GM23248 (cell line): Measurements from ENCODE around the gene PRICKLE3. TPM values are rescaled to one million over a fixed set of nuclear protein-coding genes. Genes with fewer than 3 reads are reported as not detected.

Experiments
- DNase-seq: peaks from one replicate; pipeline ENCODE4 v3.0.0-alpha.2; 2015
- H2AFZ ChIP-seq: fragments of 200-600 bp; sonication (generic); 2 replicates; pipeline ENCODE4 v1.6.1; 2016; ENCODE audit warnings: antibody characterized with exemption
- H3F3A ChIP-seq: fragments of 200-600 bp; sonication (generic); 2 replicates; pipeline ENCODE4 v1.6.1; 2016; ENCODE audit warnings: mild to moderate bottlenecking, antibody characterized with exemption, mixed run types; ENCODE audit not compliant: insufficient read depth
- H3K27ac ChIP-seq: fragments of 200-600 bp; sonication (generic); 2 replicates; pipeline ENCODE4 v1.5.1; 2016; ENCODE audit warnings: mild to moderate bottlenecking
- H3K27me3 ChIP-seq: fragments of 200-600 bp; sonication (generic); replicated peaks from 2 replicates; pipeline ENCODE4 v1.6.1; 2016; ENCODE audit warnings: mild to moderate bottlenecking; ENCODE audit not compliant: insufficient read depth
- H3K36me3 ChIP-seq: fragments of 200-600 bp; sonication (generic); 2 replicates; pipeline ENCODE4 v1.6.1; 2016; ENCODE audit warnings: low read depth, mild to moderate bottlenecking
- H3K4me1 ChIP-seq: fragments of 200-600 bp; sonication (generic); 2 replicates; pipeline ENCODE4 v1.6.1; 2016; ENCODE audit warnings: mild to moderate bottlenecking; ENCODE audit not compliant: insufficient read depth
- H3K4me2 ChIP-seq: fragments of 200-600 bp; sonication (generic); one replicate; pipeline ENCODE4 v1.6.1; 2016; ENCODE audit warnings: mild to moderate bottlenecking; ENCODE audit not compliant: unreplicated experiment
- H3K4me3 ChIP-seq: fragments of 200-600 bp; sonication (generic); 2 replicates; pipeline ENCODE4 v1.5.1; 2016; ENCODE audit warnings: mild to moderate bottlenecking
- H3K79me2 ChIP-seq: fragments of 200-600 bp; sonication (generic); 2 replicates; pipeline ENCODE4 v1.6.1; 2016; ENCODE audit warnings: mild to moderate bottlenecking; ENCODE audit not compliant: insufficient read depth
- H3K9ac ChIP-seq: fragments of 200-600 bp; sonication (generic); 2 replicates; pipeline ENCODE4 v1.6.1; 2016; ENCODE audit warnings: mild to moderate bottlenecking
- H3K9me2 ChIP-seq: fragments of 200-600 bp; sonication (generic); 2 replicates; pipeline ENCODE4 v1.6.1; 2016; ENCODE audit warnings: mixed run types, mild to moderate bottlenecking, moderate library complexity; ENCODE audit not compliant: insufficient read depth
- H3K9me3 ChIP-seq: fragments of 200-600 bp; sonication (generic); one replicate; pipeline ENCODE4 v1.6.1; 2017; ENCODE audit warnings: low read depth
- H4K20me1 ChIP-seq: fragments of 200-600 bp; sonication (generic); 2 replicates; pipeline ENCODE4 v1.6.0; 2016; ENCODE audit not compliant: insufficient read depth
- EZH2 ChIP-seq: fragments of 200-600 bp; sonication (generic); IDR thresholded peaks from 2 replicates; pipeline ENCODE4 v1.6.1; 2018; ENCODE audit warnings: antibody characterized with exemption, mild to moderate bottlenecking; ENCODE audit not compliant: insufficient read depth, poor library complexity, severe bottlenecking
- EZH2phosphoT487 ChIP-seq: fragments of 200-600 bp; sonication (generic); IDR thresholded peaks from 2 replicates; pipeline ENCODE4 v1.6.1; 2018; ENCODE audit warnings: antibody characterized with exemption, moderate library complexity, mild to moderate bottlenecking, low read depth; ENCODE audit not compliant: insufficient read depth
- WGBS, 2 experiments: methylation state at CpG; one replicate each; pipeline ENCODE4 v1.1.6; 2015 to 2017; ENCODE audit warnings: low lambda C conversion rate in 2 of 2, low coverage in 1 of 2; ENCODE audit errors: missing lambda C conversion rate in 2 of 2; 5-methylcytosine and 5-hydroxymethylcytosine counted together
- in situ Hi-C: fragments of 300-500 bp; cut with MboI; formaldehyde crosslinking; loops from 2 replicates; pipeline ENCODE4 v1.15.0; 2020
- polyA plus RNA-seq: library from polyadenylated mRNA; unstranded; fragments of >200 nt; fragmentation: Nextera tagmentation; extraction: Ambion mirVana; gene quantifications from 2 replicates; pipeline ENCODE4 v1.2.1, GENCODE V29; 2016
- total RNA-seq: library from RNA; depleted of rRNA; stranded (reverse); fragments of >200 nt; shearing (Covaris generic); gene quantifications from 2 replicates; pipeline ENCODE4 v1.2.3, GENCODE V29; 2014

The PRICKLE3 gene
- total and polyA plus RNA-seq, 2 experiments from 2014 or later, result 5.1 to 10.8 TPM

- WGBS, 2 experiments, result 36 to 46% methylated on average over 2 of the region's 2 CpGs
- H3K9me2 ChIP-seq, result no peaks in the 10 kb centered on the region
- no peaks in the 10 kb centered on the region for H3K4me1 ChIP-seq
- no peak for DNase-seq
- H3K36me3 ChIP-seq, result no peaks in the 10 kb centered on the region
- H3F3A ChIP-seq, result no peaks in the 10 kb centered on the region
- no peak overlapping the region for H3K4me2 ChIP-seq
- no peak overlapping the region for H3K27ac ChIP-seq
- no peaks in the 10 kb centered on the region for H4K20me1 ChIP-seq
- H2AFZ ChIP-seq, result no peak overlapping the region
- TF ChIP-seq EZH2phosphoT487, result no peak
- no peak for TF ChIP-seq EZH2
- in situ Hi-C loops, result no loop called here
- H3K27me3 ChIP-seq, result no peaks in the 10 kb centered on the region
- no peak overlapping the region for H3K4me3 ChIP-seq
- H3K9me3 ChIP-seq, result no peaks in the 10 kb centered on the region
- H3K79me2 ChIP-seq, result no peaks in the 10 kb centered on the region
- H3K9ac ChIP-seq, result no peak overlapping the region
Measured at GRCh38 chrX:49193542-49193964, 7.4 kb upstream of the PRICKLE3 start.

GRCh38 chrX:49192722-49193328 lies 6.7 kb upstream of the PRICKLE3 start:
- H3K27ac ChIP-seq, result no peak overlapping the region
- H4K20me1 ChIP-seq, result no peaks in the 10 kb centered on the region
- no peak overlapping the region for H3K4me3 ChIP-seq
- no peaks in the 10 kb centered on the region for H3K36me3 ChIP-seq
- no peaks in the 10 kb centered on the region for H3K4me1 ChIP-seq
- WGBS, 2 experiments, result 47 to 52% methylated on average over 9 to 10 of the region's 10 CpGs
- no peaks in the 10 kb centered on the region for H3F3A ChIP-seq
- in situ Hi-C loops, result no loop called here
- no peaks in the 10 kb centered on the region for H3K79me2 ChIP-seq
- no peak overlapping the region for H3K4me2 ChIP-seq
- no peaks in the 10 kb centered on the region for H3K27me3 ChIP-seq
- H3K9ac ChIP-seq, result no peak overlapping the region
- no peaks in the 10 kb centered on the region for H3K9me2 ChIP-seq
- no peaks in the 10 kb centered on the region for H3K9me3 ChIP-seq
- DNase-seq, result peak; percentile 47
- H2AFZ ChIP-seq, result no peak overlapping the region
- no peak for TF ChIP-seq EZH2
- TF ChIP-seq EZH2phosphoT487, result no peak

GRCh38 chrX:49191574-49192011 lies 5.4 kb upstream of the PRICKLE3 start:
- Histone ChIP-seq H3K9me3 (no peaks in the 10 kb centered on the region), H3K9ac (peak overlapping the region; percentile 78), H3K4me1 (no peaks in the 10 kb centered on the region), H3K79me2 (no peaks in the 10 kb centered on the region), H2AFZ (peak overlapping the region; percentile 83), H3K9me2 (no peaks in the 10 kb centered on the region), H3K27me3 (no peaks in the 10 kb centered on the region), H3K4me3 (peak overlapping the region; percentile 85), H3K27ac (peak overlapping the region; percentile 44; the same call in 1 of the 2 replicates), H4K20me1 (no peaks in the 10 kb centered on the region), H3F3A (no peaks in the 10 kb centered on the region), H3K36me3 (no peaks in the 10 kb centered on the region), H3K4me2 (peak overlapping the region; percentile 58)
- in situ Hi-C loops, result no loop called here
- no peak for TF ChIP-seq EZH2
- no peak for TF ChIP-seq EZH2phosphoT487
- no peak for DNase-seq
- WGBS, 2 experiments, result 0 to 2% methylated on average over 15 to 21 of the region's 34 CpGs

- peak; percentile 97 for DNase-seq
- H3K9me2 ChIP-seq, result no peaks in the 10 kb centered on the region
- H3K4me1 ChIP-seq, result no peaks in the 10 kb centered on the region
- no peaks in the 10 kb centered on the region for H3F3A ChIP-seq
- H3K79me2 ChIP-seq, result no peaks in the 10 kb centered on the region
- H3K9ac ChIP-seq, result peak overlapping the region; percentile 83
- H4K20me1 ChIP-seq, result no peaks in the 10 kb centered on the region
- peak overlapping the region; percentile 83 for H2AFZ ChIP-seq
- no peaks in the 10 kb centered on the region for H3K9me3 ChIP-seq
- TF ChIP-seq EZH2phosphoT487, result no peak
- no peak for TF ChIP-seq EZH2
- 1 to 3% methylated on average over 24 to 27 of the region's 32 CpGs for WGBS, 2 experiments
- H3K4me2 ChIP-seq, result peak overlapping the region; percentile 73
- peak overlapping the region; percentile 66 for H3K27ac ChIP-seq
- in situ Hi-C loops, result no loop called here
- peak overlapping the region; percentile 85 for H3K4me3 ChIP-seq
- no peaks in the 10 kb centered on the region for H3K27me3 ChIP-seq
- H3K36me3 ChIP-seq, result no peaks in the 10 kb centered on the region
Measured at GRCh38 chrX:49190821-49191573, 4.8 kb upstream of the PRICKLE3 start.
